Pulmonary artery endothelial cell (primary cell): ENCODE data around the gene ENO4. TPM values are rescaled to one million over a fixed set of nuclear protein-coding genes. Genes with fewer than 3 reads are reported as not detected.

Experiments
- DNase-seq: peaks from one replicate; pipeline ENCODE4 v3.0.0-alpha.2; 2011; ENCODE audit warnings: low read depth, low spot score
- total RNA-seq: library from RNA; depleted of rRNA; stranded (reverse); fragments of >200 nt; gene quantifications from 2 replicates; pipeline ENCODE4 v1.2.3, GENCODE V29; 2014

ENO4 gene
- total RNA-seq, result under 0.01 and 0.07 TPM in 2 replicates

GRCh38 chr10:116849248-116850057, at the start of gene ENO4:
Gene ENO4 (plus strand): TSS chr10:116849499. CDS start chr10:116849567, 68 bp downstream.
- peak; percentile 50 for DNase-seq

- no peak for DNase-seq
Measured at GRCh38 chr10:116800286-116800929, 48.9 kb upstream of the ENO4 start.

GRCh38 chr10:116801658-116802057, 47.6 kb upstream of the ENO4 start:
- no peak for DNase-seq

GRCh38 chr10:116802474-116802873, 46.8 kb upstream of the ENO4 start:
- DNase-seq, result no peak

- no peak for DNase-seq
Measured at GRCh38 chr10:116802876-116803275, 46.4 kb upstream of the ENO4 start.

- no peak for DNase-seq
Measured at GRCh38 chr10:116803451-116804249, 45.6 kb upstream of the ENO4 start.

GRCh38 chr10:116808706-116809105, 40.6 kb upstream of the ENO4 start:
- DNase-seq, result no peak

GRCh38 chr10:116809483-116810119, 39.7 kb upstream of the ENO4 start:
- no peak for DNase-seq

GRCh38 chr10:116810120-116810500, 39.2 kb upstream of the ENO4 start:
- no peak for DNase-seq

GRCh38 chr10:116810895-116811294, 38.4 kb upstream of the ENO4 start:
- DNase-seq, result no peak

- no peak for DNase-seq
Measured at GRCh38 chr10:116811691-116812090, 37.6 kb upstream of the ENO4 start.

- no peak for DNase-seq
Measured at GRCh38 chr10:116815641-116816415, 33.5 kb upstream of the ENO4 start.

GRCh38 chr10:116817178-116817577, 32.1 kb upstream of the ENO4 start:
- DNase-seq, result no peak

- no peak for DNase-seq
Measured at GRCh38 chr10:116817780-116818343, 31.4 kb upstream of the ENO4 start.

GRCh38 chr10:116819999-116820677, 29.2 kb upstream of the ENO4 start:
- no peak for DNase-seq

- DNase-seq, result no peak
Measured at GRCh38 chr10:116825901-116826300, 23.4 kb upstream of the ENO4 start.

- DNase-seq, result no peak
Measured at GRCh38 chr10:116826803-116827202, 22.5 kb upstream of the ENO4 start.

GRCh38 chr10:116827214-116827671, 22.1 kb upstream of the ENO4 start:
- no peak for DNase-seq

- no peak for DNase-seq
Measured at GRCh38 chr10:116828116-116828515, 21.2 kb upstream of the ENO4 start.

GRCh38 chr10:116829711-116830110, 19.6 kb upstream of the ENO4 start:
- DNase-seq, result no peak
